Stimulated activated CD4-positive, alpha-beta T cell treated with anti-CD3 and anti-CD28 coated beads, Interleukin-2, amount 100 ng/mL, for 48 hours (primary cell): ENCODE results near the gene HHLA2.

Source experiments
- DNase-seq, 2 donors: peaks; one replicate each; pipeline ENCODE4 v3.0.0-alpha.2; 2020

The HHLA2 gene

DNA sequence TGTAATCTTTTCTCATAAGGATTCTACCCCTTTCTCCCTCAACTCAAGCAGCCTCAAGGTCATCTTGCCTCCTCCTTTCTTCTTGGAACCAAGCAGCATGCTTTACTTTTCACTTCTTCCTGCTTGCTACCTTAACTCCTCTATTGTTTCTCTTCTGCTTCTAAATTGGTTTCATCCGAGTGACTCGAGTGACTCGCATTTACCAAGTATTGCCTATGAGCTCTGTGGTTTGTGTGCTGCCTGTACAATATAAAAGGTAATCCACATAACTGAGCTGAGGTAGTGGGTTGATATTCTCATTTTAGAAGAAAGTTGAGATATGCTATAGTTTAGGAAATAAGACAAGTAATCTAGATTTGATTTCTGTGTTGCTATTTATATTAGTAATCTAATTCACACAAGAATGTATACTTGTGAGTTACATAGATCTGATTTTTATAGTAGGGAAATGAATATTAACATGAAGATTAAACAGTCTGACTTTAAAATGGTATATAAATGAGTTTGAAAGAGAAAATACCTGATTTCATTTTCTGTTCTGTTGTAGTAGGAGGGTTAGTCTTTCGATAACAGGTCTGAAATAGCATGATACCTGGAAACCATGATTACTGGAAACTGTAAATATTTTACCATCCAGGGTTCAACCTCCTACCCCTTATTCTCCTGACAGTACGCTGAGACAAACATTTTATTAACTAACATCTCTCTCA is 5.5 kb downstream of the HHLA2 start:
- DNase-seq, result no peak

DNA sequence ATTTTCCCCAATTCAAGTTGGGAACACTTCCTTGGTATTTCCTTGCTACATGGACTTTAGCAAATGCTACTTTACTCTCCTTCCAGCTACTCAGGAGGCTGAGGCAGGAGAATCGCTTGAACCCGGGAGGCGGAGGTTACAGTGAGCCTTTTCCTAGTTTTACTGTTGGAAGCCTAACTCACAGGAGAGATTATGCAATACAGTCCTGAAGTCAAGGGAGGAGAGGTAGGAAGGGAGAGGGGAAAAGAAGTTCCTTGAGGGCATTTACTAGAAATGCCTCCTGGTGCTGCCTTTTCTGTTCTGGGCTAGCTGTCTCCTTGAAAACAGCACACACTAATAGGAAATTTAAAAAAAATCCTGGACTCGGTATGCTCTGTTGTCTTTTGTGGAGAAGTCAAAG is 6.2 kb downstream of the HHLA2 start:
- DNase-seq, result no peak

DNA sequence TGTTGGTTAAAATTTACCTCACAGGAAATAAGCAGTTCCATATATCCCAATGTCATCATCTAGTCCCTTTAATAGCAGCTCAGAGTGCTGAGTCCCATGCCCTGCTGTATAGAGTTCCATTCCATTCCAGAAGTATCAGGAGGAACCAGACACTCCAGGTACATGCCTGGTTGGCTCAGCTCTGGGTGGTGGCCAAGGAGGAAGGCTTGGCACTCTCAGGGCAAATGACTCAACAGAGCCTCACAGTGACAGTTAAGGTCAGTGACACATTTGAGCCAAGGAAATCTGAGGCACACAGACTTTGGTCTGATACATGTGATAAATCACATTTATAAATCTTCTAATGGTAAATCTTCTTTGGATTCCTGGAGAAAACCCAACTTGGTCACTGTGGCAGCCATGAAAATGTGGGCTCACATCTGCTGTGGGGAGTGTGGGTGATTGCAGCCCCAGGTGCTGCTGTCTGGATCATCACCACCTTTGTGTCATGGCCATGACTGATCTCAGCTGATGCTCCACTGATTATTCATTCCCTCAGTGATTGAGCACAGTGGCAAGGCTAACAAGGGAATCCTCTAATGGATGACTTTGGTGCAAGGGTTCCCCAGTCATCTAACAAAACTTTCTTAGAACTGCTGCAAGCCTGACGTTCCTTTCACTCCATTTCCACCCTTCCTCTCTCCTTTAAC is 9.3 kb downstream of the HHLA2 start:
- DNase-seq, result no peak

DNA sequence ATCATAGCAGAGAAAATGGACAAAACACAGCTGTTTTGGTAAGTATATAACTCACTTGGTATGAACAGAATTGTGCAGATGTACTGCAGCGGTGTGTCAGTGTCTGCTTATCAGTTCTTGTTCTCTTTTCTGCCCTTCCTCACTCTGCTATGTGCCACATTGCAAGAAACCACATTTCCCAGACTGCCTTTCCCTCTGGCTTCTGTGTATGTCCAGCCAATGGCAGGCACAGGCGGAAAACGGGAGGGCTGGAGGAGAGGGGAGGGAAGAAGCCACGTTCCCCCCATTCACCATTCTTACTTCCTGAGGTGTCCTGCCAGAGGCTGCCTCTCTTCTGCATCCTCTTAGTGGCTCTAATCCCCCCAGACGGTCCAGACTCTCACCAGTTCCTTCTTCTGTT is 15.4 kb downstream of the HHLA2 start:
- DNase-seq, result no peak

DNA sequence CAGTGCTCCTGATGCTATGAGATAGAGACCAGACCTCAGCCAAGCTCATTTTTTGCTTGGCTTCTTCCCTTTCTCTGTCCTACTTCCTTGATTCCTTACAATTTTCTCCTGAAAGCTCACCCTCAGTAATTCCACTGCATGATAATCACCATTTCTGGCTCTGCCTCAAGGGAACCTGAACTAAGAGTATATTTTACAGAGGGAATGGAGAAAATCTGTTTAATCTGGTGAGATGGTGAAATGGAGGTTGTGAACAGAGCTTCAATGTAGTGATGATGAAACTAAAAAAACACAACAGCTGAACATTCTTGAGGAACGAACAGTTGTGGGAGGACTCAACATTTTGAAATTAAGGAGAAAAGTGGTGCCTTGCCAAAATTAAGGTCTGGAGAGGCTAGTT is 16.3 kb downstream of the HHLA2 start:
- DNase-seq, result no peak

DNA sequence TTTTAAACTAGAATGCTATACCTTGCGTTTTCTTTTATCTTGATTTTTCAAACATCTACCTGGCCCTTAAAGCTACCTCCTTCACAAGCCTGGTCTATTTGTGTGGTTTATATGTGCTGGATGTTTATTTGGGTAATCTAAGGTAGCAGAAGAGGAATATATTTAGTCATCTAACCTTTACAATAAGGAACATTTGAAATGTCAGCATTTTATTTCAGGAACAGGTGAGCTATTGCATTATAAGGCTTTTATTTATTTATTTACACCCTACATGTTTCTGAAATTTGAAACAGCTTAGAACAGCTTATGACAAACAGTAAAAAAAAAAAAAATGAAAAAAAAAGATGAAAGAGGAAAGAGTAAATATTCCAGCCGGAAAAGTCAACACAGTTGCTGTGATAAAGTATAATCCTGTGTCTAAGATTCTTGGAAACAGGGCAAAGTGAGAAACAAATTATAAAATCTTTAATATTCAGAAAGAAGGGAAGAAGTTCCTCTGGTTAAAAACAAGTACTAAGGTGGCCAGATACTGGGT is 19.5 kb downstream of the HHLA2 start:
- DNase-seq, result no peak

DNA sequence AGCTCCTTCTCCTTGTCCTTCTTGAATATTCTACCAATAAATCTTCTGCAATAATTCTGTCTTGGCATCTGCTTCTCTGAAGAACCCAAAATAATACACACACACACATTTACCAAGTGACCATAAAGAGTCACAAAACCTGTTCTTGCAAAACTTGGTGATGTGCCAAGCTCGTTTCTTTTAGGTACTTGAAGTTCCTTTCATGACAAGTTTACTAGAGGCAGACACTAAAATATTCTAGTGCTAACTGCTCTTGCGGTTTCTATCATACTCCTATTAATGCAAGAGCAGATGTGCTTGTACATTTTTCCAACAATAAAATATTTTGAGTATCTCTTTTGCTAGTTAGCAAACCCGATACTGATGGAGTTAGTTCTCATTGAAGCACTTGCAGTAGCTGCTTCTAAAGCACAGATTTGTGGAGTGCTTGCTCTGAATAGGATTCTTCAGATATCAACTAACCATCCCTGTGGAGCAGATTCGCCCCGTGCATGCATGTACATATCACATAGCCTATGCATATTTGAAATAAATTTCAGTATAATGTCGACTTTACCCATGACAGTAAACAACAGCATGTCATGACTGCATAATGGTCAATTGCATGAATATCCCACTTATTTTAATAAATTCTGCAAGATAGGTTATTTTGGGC is 23.2 kb downstream of the HHLA2 start:
- DNase-seq, result no peak

DNA sequence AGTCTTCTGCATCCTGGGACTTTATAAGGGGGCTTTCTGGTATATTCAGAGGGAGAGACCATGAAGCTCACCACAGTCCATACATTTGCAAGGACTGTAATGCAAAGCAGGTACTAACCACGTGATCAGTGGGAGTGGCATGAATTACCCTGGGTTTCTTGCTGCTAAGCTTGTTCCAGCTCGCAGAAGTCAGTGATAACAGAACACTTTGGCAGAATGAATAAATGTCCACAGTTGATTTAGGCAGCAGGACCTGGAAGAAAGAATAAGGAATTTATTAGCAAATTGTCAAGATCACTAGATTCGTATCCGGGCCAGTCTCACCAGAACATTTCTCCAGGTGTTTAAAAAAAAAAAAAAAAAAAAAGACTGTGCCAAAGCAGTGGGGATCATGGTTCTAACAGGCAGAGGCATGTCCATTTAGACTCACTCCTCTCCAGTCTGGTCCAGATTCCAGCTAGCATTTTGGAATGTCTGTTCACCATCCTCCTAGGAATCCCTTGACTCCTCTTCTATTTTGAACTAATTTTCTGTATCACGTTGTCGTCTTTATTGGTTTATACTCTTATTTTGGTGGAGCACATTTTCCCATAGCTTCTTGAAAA is 24.5 kb downstream of the HHLA2 start:
- no peak for DNase-seq

DNA sequence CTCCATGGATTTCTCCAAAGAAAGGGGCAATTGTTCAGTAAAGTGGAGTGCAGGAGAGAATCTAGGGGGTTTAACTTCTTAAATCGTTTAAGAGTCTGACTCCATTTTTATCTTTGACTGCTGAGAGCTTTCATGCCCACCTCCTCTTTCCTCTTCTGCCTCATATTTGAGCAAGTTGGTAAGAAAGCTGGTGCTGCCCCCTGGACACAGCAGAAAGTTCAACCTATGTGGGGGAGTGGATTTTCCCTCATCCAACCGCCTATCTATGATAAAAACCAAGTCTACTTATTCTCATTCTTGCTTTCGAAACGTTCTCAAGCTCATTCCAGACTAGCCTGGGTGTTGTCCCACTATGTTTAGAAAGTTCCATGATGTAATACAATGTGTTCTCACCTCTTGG is 26.0 kb downstream of the HHLA2 start:
- DNase-seq, result no peak

DNA sequence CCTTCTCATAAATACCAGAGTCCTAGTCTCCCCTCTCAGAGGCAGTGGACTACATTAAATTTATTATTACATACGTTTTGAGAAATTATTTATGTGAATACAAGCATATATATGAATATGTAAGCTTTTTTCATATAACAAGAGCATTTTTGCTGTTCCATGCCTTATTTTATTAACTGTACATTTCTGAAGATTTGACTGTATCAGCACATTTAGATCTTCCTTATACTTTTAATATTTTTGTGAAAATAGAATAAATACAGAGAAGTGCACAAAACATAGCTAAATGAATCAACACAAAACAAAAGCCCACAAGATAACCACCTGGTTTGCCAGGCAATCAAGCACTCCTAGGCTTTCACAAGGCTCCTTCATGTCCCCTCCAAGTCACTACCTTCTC is 27.8 kb downstream of the HHLA2 start:
- DNase-seq, result no peak

DNA sequence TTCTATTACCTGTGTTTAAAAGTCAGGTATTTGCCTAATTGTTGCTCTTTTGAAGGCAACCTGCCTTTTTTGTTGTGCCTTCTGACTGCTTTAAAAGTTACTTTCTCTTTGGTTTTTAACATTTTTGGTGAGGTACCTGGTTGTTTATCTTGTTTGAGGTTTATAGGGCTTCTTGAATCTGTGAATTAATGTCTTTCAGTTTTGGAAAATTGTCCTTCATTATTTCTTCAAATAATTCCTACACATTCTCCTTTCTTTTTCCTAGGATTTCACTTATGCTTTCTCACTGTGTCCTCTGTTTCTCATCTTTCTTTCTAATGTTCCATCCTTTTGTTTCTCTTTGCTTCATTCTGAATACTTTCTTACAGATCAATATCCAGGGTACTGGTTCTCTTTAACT is 30.8 kb downstream of the HHLA2 start:
- DNase-seq, result no peak

DNA sequence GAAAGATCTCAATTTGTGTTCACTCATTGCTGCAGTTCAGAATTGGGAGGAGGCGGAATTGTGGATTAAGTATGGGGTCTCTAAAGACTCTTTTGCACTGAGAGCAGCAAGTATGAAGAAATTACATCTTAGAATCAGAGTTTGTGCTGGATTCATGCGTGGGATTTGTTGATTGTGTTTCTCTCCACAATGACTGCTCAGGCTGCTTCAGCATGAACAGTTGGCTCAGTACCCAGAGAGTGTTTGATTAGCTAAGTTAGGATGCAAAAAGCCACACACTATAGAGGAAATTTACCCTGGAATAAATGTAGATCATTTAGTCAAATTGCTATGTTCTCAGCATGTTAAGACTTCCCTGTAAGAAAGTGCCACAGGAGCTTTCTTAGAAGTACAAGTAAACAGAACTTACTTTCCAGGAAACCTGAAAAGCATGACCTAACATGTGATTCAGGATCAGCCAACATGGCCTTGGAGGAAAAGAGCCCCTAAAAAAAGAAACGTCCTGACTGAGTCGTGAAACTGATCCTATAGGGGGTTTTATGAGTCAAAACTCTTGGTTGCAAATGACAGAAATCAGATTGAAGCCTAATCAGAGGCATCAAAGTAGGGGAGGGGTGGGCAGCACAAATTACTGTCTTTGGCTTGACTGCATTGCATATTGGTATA is 32.6 kb downstream of the HHLA2 start:
- no peak for DNase-seq

DNA sequence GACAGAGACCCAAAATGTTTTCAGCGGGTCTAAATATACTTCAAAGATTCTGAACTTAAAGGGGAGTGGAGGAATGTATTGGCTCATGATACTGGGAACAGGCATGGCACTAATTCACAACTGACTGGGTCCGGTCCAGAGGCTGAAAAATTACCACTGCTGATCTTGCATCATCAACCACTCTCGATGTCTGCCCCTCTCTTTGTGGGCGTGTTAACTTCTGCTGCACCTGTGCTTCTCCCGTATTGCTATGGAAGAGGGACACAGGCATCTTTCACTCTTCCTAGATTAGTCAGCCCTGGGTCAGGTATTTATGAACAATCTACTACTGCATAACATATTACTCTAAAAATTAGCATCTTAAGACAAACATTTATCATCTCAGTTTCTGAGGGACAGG is 33.2 kb downstream of the HHLA2 start:
- DNase-seq, result no peak

DNA sequence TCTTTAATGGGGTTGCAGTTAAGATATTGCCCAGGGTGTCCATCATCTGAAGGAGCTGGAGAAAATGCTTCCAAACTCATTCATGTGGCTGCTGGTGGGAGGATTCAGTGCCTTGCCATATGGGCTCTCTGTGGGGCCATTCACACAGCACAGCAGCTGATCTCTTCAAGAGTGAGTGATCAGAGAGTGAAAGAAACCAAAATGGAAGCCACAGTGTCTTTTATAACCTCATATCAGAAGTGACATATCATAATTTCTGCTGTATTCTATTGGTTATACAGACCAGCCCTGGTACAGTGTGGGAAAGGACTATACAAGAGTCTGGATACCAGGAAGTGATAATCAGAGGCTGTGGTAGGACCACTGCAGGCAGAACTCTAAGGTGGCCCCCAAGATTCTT is 33.6 kb downstream of the HHLA2 start:
- DNase-seq, result no peak

DNA sequence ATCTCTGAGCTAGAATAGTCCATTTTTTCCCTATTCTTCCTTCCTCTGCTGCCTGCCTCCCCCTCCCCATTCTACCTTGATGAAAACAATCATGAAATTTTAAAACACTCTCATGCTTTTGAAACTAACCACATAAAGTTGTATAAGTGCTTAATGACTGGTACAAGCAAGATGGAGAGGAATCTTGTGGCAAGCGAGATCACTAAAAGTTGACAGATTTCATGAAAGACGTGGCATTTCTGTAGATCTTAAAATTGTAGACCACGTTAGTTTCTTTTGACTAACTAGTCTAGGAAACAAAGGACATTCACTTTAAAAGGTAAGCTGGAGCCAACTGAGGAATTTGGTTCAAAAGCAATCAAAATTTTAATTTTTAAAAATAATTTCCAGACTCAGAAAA is 35.4 kb downstream of the HHLA2 start:
- no peak for DNase-seq

DNA sequence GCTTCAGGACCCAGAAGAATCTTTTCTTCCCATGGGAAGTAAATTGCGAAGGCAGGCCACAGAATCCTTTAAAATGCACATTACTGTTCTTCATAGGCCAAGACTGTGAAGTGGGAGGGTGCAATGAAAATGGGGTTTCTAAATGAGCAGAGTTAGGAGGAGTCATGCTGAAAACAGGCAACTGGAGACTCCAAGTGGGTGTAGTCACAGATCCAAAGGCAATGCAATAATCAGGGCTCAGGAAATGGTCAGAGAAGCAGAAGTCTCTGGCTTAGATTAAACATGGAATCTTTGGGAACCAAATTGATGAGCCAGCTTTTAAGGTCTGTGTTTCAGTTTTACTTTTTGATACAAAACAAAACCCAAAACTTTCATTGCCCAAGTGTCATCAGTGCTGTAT is 37.6 kb downstream of the HHLA2 start:
- DNase-seq, result no peak

DNA sequence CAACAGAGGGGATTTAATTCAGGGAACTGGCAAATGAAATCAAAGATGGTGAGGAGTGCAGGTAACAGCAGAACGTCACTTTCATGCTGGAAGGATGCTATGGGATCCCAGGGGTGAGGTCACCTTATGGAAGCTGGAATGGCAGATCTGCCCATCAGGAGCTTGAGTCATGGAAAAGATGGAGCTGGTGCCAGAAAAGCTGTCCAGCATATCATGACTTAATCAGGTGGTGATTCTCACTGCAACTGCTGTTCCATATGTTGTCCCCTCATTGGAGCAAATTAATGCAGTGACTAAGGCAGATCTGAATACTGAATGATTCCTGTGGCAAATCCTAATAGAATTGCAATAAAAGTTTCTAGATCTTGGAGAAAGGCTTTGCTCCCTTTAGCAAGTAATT is 38.4 kb downstream of the HHLA2 start:
- no peak for DNase-seq

DNA sequence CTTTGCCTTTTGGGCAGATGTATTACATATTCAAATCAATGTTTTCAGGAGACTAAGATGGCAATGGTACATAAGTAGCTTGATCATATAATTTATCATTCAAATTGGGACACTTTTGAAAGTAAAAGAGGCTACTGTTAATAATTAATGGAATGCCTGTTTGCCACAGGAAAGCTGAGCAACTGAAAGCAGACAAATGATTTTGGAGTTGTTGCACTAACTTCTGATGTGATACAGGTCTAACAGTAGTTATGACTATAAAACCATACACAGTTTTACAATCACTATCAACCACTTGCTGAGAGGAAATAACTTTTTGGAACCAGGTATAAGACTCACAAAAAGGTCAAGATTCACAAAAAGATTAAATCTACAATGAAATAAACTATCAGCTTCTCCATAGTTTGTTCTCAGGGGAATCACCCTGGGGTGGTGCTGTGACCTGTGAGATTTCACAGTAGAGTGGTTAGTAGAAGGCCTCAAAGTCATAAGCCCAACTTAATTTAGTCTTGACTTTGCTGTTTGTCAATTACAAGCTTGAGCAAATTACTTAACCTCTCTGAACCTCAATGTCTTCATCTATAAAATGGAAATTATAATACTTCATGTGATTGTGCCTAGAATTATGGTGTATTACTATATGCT is 42.7 kb downstream of the HHLA2 start:
- no peak for DNase-seq

DNA sequence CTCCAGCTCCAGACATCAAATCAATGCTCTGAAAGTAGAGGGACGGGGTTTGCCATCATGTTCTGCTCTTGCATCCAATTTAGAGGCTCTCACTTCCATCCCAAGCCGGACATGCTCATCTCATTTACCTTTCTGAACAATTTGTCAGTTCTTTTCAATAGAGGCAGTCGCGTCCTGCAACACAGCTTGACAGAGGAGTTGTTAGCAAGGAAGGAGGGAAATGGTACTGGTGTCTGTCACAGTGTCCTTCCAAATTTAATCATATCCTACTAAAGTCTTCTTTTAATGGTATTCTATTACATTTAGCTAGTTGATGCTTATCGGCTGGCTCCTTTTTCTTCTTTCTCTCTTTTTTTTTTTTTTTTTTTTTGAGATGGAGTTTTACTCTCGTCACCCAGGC is 45.6 kb downstream of the HHLA2 start:
- DNase-seq, result no peak

DNA sequence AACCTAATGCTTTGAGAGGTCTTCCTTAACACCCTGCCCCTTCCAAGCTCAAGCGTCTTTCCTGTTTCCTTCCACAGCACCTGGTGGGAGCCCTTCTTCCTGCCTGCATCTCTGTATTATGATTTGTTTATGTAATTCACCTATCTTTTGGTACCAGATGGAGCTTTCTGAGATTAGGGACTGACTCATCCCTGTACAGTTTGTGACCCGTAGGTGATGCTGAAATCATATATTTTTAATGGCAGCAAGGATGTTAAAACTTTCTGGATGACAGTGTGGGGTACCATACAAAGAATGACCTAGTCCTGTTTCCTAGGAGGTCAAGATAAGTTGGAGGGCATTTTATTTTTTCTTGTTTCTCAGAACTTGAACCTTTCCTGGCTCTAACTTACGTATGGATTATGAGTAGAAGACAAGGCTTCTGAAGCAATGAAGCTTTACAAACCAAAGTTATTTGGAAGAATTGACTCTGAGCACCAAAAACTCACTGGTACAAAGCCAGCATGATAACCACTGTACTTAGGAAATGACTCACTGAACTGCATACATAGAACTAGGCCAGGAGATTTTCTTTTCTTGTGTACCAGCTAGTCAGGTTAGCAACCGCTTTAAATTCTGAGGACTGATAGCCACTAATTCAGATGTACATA is 46.6 kb downstream of the HHLA2 start:
- DNase-seq, result no peak

DNA sequence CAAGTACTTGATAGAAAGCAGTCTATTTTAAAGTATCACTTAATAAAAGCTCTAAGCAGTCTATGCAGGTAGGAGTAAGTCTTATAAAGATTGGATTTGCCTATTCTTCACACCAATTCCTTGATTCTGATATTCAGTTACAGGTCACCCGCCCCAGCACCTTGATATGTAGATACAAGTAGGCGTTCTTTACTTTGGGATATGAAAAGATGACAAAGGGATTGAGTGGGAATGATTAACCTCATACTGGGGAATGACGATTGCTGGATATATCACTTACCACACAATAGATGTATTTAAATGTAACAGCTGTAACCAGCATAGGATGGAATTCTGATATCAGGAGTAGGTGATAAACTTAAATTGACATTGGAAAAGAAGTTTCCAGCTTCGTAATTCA is 47.1 kb downstream of the HHLA2 start:
- DNase-seq, result no peak
